CD4-positive, alpha-beta T cell treated with Interleukin-6 at 100 ng/mL for 8 hours (primary cell): ENCODE data around the gene NAALADL2.

ENCODE experiments used
- DNase-seq: peaks from one replicate; pipeline ENCODE4 v3.0.0-alpha.2; 2020; ENCODE audit warnings: mixed read lengths, low spot score

Gene NAALADL2

GRCh38 chr3:175857666-175858270 lies 998.6 kb downstream of the NAALADL2 start:
- DNase-seq, result no peak
